Measurements from ENCODE around the gene MICOS13.

- TF ChIP-seq EP300 (IDR thresholded peaks at IDR 0.05; ENCODE audit: low read depth) (no peak), CTCF (IDR thresholded peaks at IDR 0.05) (no peak), POLR2A (IDR thresholded peaks at IDR 0.05) (no peak), POLR2AphosphoS5 (IDR thresholded peaks at IDR 0.05) (no peak)
Observed at GRCh38 chr19:5679289-5680083, 830 bp downstream of the MICOS13 start.
